ENCODE results near the gene CHRNE.

CHRNE gene

DNA sequence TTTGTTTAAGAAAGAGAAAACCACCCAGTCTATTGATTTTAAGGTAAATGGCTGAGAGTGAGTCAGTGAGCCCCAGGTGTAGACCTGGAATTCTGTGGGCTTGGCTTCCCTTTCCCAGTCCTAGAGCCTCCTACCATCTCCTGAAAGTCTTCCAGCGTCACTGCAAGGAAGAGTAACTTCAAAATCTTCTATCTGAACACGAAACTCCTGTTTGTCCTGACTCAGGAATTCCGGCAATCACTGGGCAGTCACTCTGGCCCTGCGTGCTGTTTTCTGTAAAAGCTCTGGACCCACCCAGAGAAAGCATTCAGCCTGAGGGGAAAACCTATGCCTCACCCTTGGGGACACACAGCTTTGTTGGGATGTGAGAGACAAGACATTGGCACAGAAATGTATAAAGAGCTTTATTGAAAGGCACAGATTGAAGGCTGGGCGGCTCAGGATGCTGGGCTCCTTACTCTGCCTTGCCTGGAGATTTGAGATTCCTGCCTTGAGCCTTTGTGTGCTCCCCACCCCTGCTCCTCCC, 53.8 kb downstream of the CHRNE start:
- DNase-seq (ENCODE audit: low read depth, low spot score) = no peak
- TF ChIP-seq, protein P1, sequence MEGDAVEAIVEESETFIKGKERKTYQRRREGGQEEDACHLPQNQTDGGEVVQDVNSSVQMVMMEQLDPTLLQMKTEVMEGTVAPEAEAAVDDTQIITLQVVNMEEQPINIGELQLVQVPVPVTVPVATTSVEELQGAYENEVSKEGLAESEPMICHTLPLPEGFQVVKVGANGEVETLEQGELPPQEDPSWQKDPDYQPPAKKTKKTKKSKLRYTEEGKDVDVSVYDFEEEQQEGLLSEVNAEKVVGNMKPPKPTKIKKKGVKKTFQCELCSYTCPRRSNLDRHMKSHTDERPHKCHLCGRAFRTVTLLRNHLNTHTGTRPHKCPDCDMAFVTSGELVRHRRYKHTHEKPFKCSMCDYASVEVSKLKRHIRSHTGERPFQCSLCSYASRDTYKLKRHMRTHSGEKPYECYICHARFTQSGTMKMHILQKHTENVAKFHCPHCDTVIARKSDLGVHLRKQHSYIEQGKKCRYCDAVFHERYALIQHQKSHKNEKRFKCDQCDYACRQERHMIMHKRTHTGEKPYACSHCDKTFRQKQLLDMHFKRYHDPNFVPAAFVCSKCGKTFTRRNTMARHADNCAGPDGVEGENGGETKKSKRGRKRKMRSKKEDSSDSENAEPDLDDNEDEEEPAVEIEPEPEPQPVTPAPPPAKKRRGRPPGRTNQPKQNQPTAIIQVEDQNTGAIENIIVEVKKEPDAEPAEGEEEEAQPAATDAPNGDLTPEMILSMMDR (IDR thresholded peaks at IDR 0.05; ENCODE audit: insufficient read depth, low read length, missing control alignments) = no peak
- ChIA-PET POLR2A (no interaction called here), CTCF (interaction anchor here (1.8 to 2.0 kb wide), 2 partner anchors 9 kb away, joined by 4 to 6 read pairs; no protein-coding TSS in a partner anchor)
- H3K4me3 ChIP-seq (ENCODE audit: low read depth, low read length) = no peak overlapping the region

Data from AG04449 (cell line).